ENCODE measurements around the gene LDHD. TPM values are rescaled to one million over a fixed set of nuclear protein-coding genes. Genes with fewer than 3 reads are reported as not detected.

The LDHD gene
- total and polyA plus RNA-seq, 2 of the 8 experiments (the other 6 are each of a cell fraction or from before 2014, with no cell fraction given), result 14.9 to 18.2 TPM

- no peak for TF ChIP-seq SAP30 (IDR thresholded peaks at IDR 0.05; ENCODE audit: insufficient read depth, insufficient replicate concordance, low read length)
- no peak for TF ChIP-seq CTCF (IDR thresholded peaks at IDR 0.05; ENCODE audit: control extremely low read depth in 1 of 3, insufficient read depth in 1 of 3, low read depth in 1 of 3, low read length in 3 of 3)
- no peak for TF ChIP-seq SIRT6 (IDR thresholded peaks at IDR 0.05; ENCODE audit: low read length)
- no peak for TF ChIP-seq CEBPB (IDR thresholded peaks at IDR 0.05; ENCODE audit: low read depth, low read length)
- TF ChIP-seq RFX5 (IDR thresholded peaks at IDR 0.05; ENCODE audit: borderline replicate concordance, low read depth, low read length), result no peak
Observed at GRCh38 chr16:75106351-75107274, 10.0 kb downstream of the LDHD start (continued).

Measured in H1 (cell line).